Stimulated activated CD8-positive, alpha-beta memory T cell treated with anti-CD3 and anti-CD28 coated beads, Interleukin-7, amount 100 ng/mL, for 48 hours (primary cell): ENCODE data around the gene ACVR2B.

ENCODE experiments used
- DNase-seq, 2 donors: peaks; one replicate each; pipeline ENCODE4 v3.0.0-alpha.2; 2020; ENCODE audit warnings: low read depth in 1 of 2; ENCODE audit errors: extremely low read depth in 1 of 2

ACVR2B gene

DNA sequence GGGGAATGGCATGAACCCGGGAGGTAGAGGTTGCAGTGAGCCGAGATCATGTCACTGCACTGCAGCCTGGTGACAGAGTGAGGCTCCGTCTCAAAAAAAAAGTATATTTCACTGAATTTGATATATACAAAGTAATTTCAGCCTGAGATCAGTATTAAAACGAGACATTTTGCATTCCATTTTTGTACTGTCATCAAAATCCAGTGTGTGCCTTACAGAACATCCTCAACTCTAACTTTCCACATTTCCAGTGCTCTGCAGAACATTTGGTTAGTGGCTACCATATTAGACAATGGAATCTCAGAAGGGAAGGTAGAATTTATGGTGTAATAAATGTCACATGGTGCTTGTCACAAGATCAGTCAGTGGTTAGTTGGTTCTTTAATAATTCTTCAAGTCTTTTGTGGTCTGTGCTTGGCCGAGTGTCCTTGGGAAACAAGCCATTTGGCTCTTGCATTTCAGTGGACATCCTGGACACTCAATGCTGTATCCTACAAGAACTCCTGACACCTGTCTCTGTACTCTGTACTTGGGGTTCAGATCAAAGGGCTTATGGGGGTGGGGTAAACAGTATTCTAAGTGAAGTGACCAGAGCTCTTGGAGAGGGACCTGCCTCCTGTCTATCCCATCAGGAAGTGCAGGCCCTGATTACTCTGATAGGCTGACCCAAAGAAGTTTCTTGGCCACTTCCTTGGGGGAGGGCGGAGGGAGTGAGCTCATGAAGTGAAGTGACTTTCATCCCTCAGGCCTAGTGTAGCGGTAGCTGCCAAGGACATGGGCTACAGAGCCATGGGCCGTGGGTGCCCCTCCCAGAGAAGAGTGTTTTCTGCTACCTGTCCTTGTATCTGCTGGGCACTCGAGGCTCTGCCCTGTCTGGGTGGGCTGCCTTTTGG lies 3.7 kb downstream of the ACVR2B start:
- DNase-seq, result no peak

DNA sequence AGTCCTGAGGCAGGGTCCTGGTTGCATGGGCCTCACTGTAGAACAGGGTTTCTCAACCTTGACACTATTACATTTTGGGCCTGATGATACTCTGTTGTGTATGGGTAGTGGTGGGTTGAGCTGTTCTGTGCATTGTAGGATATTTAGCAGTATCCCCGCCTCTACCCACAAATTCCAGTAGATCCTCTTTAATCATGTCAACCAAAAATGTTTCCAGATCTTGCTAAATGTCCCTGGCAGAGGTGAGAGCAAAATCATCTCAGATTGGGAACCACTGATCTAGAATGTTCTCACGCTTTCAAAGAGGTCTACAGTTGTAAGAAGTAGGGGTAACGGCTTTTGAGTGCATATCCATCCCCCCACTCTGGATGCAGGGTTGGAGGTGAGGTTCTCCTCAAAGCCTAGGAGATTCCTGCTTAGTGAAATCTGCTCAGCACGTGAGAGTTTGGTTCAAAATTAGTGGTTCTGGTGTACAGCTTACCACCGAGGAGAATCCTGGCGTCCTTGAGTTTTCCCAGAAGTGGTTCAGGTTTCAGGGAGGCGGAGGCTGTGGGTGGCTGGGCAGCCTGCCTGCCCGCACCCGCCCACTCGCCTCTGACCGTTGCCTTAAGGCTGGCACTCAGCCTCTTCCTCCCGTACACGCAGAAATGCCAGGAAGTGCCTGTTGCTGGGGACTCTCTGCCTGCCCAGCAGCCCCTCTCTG lies 5.3 kb downstream of the ACVR2B start:
- DNase-seq, result no peak

DNA sequence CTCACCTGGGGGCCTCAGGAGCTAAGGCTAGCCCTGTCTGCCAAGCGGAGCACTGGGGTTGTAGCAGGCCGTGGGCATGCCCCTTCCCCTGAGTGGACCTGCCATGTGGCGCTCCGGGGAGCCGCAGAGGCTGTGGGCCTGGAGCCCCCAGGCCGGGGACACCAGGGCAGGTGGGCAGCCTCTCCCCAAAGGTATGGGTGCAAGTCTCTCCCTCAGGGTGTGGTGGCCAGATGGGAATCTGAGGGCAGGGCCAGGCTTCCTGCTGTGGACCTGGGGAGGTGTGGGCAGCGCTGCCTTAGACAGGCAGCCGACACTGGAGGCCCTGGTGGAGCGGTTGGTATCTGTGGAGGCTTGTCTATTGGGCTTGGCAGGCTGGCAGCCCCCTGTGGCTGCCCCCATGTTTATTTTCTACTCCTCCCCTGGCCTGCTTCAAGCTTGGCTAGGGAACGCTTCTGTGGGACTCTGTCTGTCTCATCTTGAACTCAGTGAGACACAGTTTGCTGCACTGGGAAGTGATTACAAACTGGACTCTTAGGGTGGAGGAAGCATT lies 5.9 kb downstream of the ACVR2B start:
- no peak for DNase-seq

DNA sequence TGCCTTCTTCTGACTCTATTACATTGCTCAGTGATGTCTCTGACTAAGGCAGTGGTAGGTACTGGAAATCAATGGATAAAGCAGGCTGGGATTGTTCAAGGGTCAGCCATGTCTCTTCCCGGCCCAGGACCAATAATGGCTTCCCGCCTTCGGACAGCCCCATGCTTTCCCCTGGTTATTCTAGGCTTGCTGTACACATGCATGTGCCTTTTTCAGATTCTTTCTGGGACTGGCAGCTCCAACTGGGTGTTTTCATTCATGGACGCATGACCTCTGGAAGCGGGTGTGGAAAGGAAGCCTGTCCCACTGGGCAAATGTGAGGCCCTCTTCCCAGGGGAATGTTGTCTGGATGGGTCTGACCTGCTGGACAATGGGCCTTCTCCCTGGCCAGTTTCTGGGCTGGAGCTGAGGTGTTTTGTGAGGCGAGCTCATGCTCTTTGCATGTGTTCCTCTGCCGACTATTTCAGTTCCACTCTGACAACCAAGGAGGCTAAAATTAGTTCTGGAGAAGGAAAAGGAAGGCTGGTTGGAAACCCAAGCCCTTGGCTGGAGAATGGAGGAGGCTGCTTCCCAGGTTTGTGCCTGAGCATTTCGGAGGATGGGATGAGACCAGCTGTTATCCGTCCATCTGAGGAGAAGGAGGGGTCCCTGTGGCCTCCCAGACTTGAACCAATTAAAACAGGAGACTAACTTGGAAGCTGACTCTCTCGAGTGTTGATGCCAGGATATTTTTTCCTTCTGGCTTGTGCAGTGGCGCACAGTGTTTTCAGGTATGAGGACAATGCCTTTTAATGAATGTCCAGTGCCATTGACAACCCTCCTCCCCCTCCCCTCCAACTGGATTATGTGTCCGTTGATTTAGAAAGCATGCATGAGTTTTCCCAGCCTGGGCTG lies 6.9 kb downstream of the ACVR2B start:
- DNase-seq, result no peak

DNA sequence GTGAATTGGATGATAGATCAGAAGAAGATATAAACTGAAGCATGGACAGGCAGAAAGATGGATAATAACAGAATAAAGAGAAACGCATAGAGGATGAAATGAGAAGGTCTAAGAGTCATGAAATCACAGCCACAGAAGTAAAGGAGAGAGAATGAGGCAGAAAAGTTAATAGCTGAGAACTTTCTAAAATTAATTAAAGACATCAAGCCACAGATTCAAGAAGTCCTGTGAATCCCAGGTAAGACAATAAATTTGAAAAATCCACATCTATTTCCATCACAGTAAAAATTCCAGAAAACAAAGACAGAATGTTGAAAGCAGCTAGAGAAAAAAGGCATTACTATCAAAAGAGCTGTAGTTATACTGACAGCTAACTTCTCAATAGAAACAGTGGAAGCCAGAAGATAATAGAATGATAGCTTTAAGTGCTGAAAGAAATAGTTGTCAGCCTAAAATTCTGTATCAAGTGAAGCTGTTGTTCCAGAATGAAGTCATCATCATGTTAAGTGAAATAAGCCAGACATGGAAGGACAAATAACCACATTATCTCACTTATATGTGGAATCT lies 12.0 kb downstream of the ACVR2B start:
- no peak for DNase-seq

DNA sequence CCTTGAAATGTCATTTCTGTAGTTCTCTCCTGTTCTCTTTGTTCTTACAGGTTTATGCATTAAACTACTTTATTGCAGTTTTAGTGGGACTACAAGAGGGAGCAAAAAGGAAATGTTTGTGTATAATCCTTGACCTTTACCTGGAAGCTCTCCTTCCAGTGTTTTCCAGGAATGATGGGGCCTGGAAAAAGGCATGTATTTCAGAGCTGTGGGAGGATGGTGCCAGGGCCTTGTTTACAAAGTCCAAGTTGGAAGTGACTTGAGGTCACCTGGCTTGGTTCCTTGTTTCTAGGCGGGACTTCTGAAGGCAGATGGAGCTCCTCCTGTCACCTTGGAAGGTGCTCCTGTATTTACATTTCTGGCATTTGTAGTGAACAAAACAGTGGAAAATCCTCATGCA lies 15.1 kb downstream of the ACVR2B start:
- no peak for DNase-seq

DNA sequence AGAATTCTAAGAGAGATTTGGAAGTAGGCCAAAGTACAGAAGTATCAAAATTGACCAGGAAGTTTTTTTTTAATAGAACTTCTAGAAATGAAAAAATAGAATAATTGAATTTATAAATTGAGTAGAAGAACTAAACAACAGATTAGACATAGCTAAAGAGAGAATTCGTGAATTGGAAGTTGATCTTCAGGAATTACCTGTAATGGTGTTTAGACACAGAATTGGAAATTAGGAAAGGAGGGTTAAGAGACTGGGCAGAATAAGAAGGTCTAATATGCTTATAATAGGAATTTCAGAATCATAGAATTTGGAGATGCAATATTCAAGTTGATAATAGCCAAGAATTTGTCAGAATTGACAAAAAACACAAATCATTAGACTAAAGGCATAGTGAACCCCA lies 16.2 kb downstream of the ACVR2B start:
- no peak for DNase-seq

DNA sequence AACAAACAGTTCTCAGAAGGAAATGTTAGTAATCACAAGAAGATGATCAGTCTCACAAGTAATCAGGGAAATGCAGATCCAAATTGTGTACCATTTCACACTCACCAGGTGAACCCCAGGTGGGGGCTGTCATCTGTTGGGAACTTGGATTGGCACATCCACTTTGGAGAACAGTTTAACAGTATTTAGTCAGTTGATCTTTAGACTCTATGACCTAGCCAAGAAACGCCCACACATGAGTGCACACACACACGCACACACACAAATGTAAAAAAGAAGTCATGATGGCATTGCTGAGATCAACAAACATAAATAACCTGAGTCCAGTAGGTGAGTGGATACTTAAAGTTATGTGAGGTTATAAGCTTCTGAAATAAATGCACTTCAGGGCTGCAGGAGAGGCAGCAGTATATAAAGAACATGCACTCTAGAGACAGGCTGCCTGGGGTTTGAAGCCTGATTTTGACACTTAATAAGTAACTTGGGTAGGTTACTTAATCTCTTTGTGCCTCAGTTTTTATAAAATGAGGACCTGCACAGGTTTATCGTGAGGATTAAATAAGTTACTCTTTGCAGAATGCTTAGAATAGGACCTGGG lies 17.7 kb downstream of the ACVR2B start:
- DNase-seq, result no peak

DNA sequence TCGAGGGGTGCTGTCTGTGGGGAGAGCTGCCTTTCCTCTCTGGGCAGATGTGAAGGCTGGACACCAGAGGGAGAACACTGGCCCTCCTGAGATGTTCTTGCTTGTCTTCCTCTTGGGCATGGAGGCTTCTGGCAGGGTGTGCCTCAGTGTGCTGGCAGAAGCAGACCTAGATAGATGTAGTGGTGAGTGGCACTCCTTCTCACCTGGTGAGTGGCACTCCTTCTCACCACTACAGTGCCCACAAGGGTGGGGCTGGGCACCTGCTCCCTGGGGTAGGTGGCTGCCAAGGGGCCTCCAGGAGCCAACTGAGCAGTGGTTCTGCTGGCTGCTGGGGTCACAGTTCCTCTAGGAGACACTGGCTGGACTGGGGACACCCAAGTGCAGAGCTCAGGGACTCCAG lies 18.7 kb downstream of the ACVR2B start:
- no peak for DNase-seq

DNA sequence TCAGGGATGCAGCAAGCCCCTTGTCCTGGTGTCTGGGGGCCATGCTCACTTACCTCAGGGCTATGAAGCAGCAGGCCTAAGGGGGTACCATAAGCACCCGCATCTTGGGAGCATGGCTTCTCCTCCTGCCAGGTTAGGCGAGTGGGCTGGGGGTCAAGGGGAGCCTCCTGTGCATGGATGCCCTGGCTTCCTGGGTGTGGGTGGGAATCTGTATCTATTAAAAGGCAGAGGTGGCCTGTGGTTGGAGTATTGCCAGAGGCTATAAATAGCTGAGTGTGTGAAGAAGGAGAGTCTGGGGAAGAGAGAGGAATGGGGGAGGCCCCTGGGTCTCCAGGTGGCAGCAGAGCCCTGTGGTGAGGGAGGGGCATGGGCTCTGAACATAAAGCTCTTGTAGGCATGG lies 19.5 kb downstream of the ACVR2B start:
- no peak for DNase-seq

DNA sequence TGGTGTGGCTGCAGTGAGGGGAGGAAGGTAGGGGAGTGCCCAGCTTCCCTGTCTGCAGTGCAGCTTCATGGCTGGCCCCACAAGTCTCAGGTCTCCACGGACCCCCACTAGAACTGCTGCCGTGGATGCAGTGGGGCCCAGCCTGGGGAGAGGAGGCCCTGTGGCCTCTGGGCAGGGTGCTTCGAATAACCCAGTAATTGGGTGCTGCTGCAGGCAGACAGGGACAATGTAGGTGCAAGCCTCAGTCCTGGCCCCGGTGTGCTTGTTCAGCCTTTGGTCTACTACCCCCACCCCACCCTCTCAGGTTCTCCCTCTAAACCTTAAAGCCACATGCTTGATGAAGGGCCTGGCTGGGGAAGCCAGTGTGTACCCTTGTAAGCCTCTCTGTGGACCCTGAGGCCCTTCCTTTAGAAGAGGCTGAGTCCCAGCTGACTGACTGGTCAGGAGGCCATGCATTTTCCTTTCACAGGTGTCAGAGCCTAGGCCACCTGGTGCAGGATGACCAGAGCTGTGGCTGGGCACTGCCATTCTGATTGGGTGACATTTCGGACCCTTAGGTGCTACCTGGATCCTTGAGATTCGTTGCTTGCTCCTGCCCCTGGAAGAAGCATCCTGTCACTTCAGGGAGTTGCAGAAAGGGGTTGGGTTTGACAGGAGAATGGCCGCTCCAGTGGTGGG lies 21.4 kb downstream of the ACVR2B start:
- DNase-seq, result no peak

DNA sequence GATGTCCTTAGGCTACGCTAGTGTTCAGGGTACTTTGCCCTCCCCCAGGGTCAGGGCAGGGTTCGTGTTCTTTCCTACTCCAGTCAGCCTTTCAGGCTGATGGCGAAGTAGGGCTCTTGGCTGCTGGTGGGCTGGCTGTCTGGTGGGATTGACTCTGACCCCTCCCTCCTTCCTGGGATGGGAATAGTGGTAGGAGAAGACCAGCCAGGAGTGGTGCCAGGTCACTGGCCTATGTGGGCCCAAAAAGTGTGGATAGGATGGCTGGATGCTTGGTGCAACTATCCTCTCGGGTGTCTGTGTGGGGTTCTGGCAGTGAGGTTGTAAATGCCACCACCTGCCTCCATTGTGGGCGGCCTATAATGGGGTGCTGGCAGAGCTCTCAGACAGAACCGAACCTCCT lies 22.0 kb downstream of the ACVR2B start:
- DNase-seq, result no peak

DNA sequence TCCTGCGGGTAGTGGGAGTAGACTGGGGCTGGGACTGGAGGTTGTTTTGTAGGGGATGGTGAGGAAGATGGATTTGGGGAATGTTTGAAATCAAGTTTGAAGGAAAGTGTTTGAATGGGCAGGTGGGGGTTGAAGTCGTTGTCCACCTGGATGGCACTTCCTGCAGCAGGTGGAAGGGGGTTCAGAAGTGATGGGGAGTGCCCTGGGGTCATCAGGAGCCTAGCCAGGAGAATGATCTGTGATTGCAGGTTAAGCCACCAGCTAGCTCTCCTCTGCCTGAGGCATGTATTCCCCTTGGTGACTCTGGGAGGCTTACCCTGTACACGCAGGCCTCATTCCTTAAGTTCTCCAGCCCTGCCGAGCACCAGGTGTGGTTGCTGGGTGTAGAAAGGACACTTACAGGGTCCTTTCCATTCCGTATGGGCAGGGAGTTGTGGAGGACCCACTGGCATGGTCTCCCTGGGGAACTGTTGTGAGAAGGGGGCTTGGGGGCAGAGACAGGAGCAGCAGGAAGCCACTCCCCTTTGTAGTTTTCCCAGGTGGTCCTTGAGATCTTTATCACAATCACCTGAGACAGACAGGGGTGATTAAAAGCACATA lies 22.6 kb downstream of the ACVR2B start:
- no peak for DNase-seq

DNA sequence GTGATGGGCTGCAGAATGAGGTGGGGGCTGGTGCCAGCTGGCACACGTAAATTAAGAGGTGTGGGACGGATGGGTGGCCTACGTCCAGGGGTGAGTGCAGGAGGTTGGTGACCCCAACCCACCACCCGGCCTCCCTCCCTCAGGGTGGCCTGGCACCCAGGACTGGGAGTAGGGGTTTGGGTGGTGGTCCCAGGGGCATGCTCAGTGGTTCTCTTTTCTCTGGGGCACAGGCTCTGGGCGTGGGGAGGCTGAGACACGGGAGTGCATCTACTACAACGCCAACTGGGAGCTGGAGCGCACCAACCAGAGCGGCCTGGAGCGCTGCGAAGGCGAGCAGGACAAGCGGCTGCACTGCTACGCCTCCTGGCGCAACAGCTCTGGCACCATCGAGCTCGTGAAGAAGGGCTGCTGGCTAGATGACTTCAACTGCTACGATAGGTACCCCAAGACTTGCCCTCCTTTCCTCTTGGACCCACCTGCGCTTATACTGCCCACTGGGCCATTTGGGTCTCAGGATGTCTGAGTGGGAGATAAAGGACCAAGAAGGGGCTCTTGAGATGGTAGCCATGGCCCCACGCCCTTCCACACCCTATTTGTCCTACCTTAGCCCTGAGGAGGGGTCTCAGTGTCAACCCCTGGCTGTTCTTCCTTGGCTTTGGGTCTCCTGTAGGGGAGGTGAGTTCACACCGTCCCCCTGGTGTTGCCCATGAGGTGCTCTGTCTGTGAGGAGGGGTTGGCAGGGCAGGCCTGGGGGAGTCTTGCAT lies 23.5 kb downstream of the ACVR2B start:
- no peak for DNase-seq

DNA sequence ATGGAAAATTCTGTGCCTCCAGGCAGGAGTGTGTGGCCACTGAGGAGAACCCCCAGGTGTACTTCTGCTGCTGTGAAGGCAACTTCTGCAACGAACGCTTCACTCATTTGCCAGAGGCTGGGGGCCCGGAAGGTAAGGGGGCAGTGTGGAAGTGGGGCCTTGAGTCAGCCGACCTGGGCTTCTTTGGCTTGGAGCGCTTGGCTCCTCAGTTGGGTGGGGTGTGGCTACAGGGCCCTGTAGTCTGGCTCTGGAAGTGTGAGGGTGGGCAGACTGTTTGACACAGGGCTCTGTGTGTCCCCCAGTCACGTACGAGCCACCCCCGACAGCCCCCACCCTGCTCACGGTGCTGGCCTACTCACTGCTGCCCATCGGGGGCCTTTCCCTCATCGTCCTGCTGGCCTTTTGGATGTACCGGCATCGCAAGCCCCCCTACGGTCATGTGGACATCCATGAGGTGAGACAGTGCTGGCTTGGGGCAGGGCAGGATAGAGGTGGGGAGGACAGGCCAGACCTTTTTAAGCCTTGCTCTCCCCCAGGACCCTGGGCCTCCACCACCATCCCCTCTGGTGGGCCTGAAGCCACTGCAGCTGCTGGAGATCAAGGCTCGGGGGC lies 24.3 kb downstream of the ACVR2B start:
- DNase-seq, result no peak

DNA sequence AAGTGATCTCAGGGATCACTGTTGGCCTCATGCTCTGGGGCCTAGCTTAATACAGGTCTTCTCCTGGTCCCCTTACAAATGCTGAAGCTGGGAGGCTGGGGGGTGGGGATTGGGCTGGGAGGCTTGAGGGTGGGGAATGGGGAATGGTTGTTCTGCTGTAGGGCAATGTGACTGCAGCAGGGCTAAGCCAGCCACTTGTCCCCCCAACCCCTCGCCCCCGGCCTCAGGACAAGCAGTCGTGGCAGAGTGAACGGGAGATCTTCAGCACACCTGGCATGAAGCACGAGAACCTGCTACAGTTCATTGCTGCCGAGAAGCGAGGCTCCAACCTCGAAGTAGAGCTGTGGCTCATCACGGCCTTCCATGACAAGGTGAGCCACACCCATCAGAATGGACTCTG lies 25.2 kb downstream of the ACVR2B start:
- DNase-seq, result no peak

DNA sequence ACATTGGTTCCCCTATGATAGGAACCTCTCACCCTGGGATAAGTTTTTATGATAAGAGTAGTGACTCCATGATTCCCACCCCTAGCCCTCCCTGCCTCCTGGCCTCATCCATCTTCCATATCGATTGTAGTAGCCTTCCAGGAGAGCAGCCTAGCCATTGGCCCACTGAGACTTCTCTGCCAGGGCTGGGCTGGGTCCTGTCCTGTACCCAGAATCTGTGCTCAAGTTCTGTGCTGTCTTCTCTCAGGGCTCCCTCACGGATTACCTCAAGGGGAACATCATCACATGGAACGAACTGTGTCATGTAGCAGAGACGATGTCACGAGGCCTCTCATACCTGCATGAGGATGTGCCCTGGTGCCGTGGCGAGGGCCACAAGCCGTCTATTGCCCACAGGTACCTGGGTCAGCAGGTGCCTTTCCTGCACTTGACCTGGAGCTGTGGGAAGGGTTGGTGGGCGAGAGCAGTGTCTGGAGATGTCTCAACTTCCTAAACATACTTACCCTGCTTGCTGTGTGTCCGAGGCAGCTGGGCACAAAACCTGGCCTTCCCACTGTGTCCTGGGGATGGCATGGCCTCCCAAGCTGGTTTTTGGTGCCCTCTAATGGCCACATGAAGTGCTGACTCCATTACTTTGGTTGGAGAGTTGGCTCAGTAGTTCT lies 25.9 kb downstream of the ACVR2B start:
- DNase-seq, result no peak

DNA sequence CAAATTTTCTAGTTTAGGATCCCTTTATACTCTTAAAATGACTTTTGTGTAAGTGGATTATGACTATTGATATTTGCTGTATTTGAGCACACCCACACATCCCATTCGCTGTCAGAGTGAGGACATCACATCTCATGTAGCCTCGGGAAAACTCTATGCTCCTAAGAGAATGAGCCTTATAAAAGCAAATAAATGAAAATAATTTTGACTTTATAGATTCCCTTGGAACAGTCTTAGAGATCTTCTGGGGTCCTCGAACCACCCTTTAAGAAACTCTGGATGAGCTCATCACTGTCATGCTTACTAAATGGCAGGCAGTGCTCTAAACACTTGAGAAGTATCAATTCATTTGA lies 26.4 kb downstream of the ACVR2B start:
- no peak for DNase-seq
